Mesendoderm (in vitro differentiated cells): ENCODE measurements around the gene OR4S1.
"Not testable (repeated sequence)": the region's sequence is repeated elsewhere in the genome, so short reads cannot be mapped to it uniquely, and the experiment has no call there.

ENCODE experiments used
- DNase-seq: peaks from one replicate; pipeline ENCODE4 v3.0.0; 2013
- H2AK5ac ChIP-seq: 2 replicates; pipeline ENCODE4 v1.6.1; 2013; ENCODE audit warnings: low read length, inconsistent platforms
- H2BK120ac ChIP-seq: 2 replicates; pipeline ENCODE4 v1.6.1; 2013; ENCODE audit warnings: low read depth, mild to moderate bottlenecking, low read length, moderate library complexity, mixed read lengths
- H2BK15ac ChIP-seq: replicated peaks from 2 replicates; pipeline ENCODE4 v1.6.1; 2013; ENCODE audit warnings: low read depth, mild to moderate bottlenecking, moderate library complexity
- H2BK5ac ChIP-seq: 2 replicates; pipeline ENCODE4 v1.6.1; 2013; ENCODE audit warnings: low read length, inconsistent platforms
- H3K18ac ChIP-seq: 2 replicates; pipeline ENCODE4 v1.6.1; 2013; ENCODE audit warnings: mild to moderate bottlenecking, low read length, mixed read lengths
- H3K23ac ChIP-seq: one replicate; pipeline ENCODE4 v1.6.1; 2013; ENCODE audit warnings: low read length
- H3K27ac ChIP-seq: 2 replicates; pipeline ENCODE4 v1.5.1; 2013; ENCODE audit warnings: low read depth, mild to moderate bottlenecking, inconsistent platforms, low read length, moderate library complexity
- H3K27me3 ChIP-seq: 2 replicates; pipeline ENCODE4 v1.6.1; 2013; ENCODE audit warnings: low read length, control low read depth, mild to moderate bottlenecking, inconsistent platforms; ENCODE audit not compliant: insufficient read depth, poor library complexity
- H3K36me3 ChIP-seq: 2 replicates; pipeline ENCODE4 v1.6.1; 2013; ENCODE audit warnings: low read length, inconsistent platforms; ENCODE audit not compliant: control insufficient read depth, insufficient read depth
- H3K4ac ChIP-seq: one replicate; pipeline ENCODE4 v1.6.1; 2013; ENCODE audit warnings: low read depth, mild to moderate bottlenecking, low read length, moderate library complexity
- H3K4me1 ChIP-seq: 2 replicates; pipeline ENCODE4 v1.6.1; 2013; ENCODE audit warnings: low read depth, low read length, inconsistent platforms; ENCODE audit not compliant: control insufficient read depth
- H3K4me2 ChIP-seq: 2 replicates; pipeline ENCODE4 v1.6.1; 2013; ENCODE audit warnings: low read length
- H3K4me3 ChIP-seq: 2 replicates; pipeline ENCODE4 v1.5.1; 2013; ENCODE audit warnings: mild to moderate bottlenecking, low read length
- H3K56ac ChIP-seq: one replicate; pipeline ENCODE4 v1.6.1; 2013; ENCODE audit warnings: low read length
- H3K79me1 ChIP-seq: 2 replicates; pipeline ENCODE4 v1.6.1; 2013; ENCODE audit warnings: low read length, inconsistent platforms
- H3K79me2 ChIP-seq: 2 replicates; pipeline ENCODE4 v1.6.1; 2013; ENCODE audit warnings: mild to moderate bottlenecking, low read length; ENCODE audit not compliant: control insufficient read depth, insufficient read depth
- H3K9ac ChIP-seq: 2 replicates; pipeline ENCODE4 v1.6.1; 2013; ENCODE audit warnings: low read length, inconsistent platforms
- H4K5ac ChIP-seq: one replicate; pipeline ENCODE4 v1.6.1; 2013; ENCODE audit warnings: low read length
- H4K8ac ChIP-seq: one replicate; pipeline ENCODE4 v1.6.1; 2013; ENCODE audit warnings: low read depth, mild to moderate bottlenecking, control low read depth, low read length, moderate library complexity
- WGBS: extraction: QIAGEN DNeasy Blood & Tissue Kit; methylation state at CpG from one replicate; pipeline ENCODE4 v1.1.7; 2013; ENCODE audit warnings: low lambda C conversion rate, missing lambda C conversion rate; ENCODE audit not compliant: insufficient coverage; ENCODE audit errors: extremely low coverage; 5-methylcytosine and 5-hydroxymethylcytosine counted together

The OR4S1 gene

DNA sequence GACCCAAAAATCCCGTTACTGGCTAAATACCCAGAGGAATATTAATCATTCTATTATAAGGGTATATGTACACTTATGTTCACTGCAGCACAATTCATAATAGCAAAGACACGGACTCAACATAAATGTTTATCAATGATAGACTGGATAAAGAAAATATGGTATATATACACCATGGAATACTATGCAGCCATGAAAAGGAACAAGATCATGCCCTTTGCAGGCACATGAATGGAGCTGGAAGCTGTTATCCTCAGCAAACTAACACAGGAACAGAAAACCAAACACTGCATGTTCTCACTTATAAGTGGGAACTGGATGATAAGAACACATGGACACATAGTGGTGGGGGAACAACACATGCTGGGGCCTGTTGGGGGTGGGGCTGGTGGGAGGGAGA, 7.6 kb downstream of the OR4S1 start:
- not testable (repeated sequence) for H2AK5ac ChIP-seq, H3K79me1 ChIP-seq, H3K9ac ChIP-seq, H3K23ac ChIP-seq, H3K4ac ChIP-seq, DNase-seq, H3K4me2 ChIP-seq, H3K4me3 ChIP-seq, H3K56ac ChIP-seq, H2BK5ac ChIP-seq, H4K8ac ChIP-seq, H4K5ac ChIP-seq, H3K4me1 ChIP-seq, H3K27me3 ChIP-seq, H2BK120ac ChIP-seq, H2BK15ac ChIP-seq, H3K27ac ChIP-seq, H3K18ac ChIP-seq, H3K79me2 ChIP-seq, H3K36me3 ChIP-seq
- no CpG with 5 or more reads among the region's 2 CpGs for WGBS

DNA sequence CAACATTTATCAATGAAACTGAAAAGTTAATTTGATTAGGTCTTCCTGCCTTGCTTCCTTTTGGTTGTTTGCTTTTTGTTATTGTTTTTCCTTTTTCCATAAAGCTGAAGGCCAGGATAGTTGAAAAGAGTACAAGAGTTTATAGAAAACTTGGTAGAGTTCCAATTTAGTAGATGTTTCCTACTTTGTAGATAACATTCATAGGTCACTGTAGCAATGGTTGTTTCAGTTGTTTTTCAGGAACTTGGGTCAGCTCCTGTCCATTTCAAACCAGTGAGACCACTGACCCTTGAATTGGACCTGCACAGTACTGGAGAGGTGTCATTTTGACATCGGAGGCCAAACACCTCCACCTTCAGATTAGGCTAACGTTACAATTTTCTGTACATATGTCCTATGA, 13.8 kb downstream of the OR4S1 start:
- not testable (repeated sequence) for H3K9ac ChIP-seq, H3K27me3 ChIP-seq, H3K18ac ChIP-seq, H3K4me2 ChIP-seq, H3K56ac ChIP-seq, H3K4ac ChIP-seq, H3K27ac ChIP-seq, H2AK5ac ChIP-seq, H2BK15ac ChIP-seq, H4K5ac ChIP-seq, H3K36me3 ChIP-seq, H3K23ac ChIP-seq, H3K4me1 ChIP-seq, H3K79me1 ChIP-seq, H2BK120ac ChIP-seq, H2BK5ac ChIP-seq, H4K8ac ChIP-seq, H3K4me3 ChIP-seq, H3K79me2 ChIP-seq, DNase-seq
- WGBS = no CpG with 5 or more reads among the region's 2 CpGs

DNA sequence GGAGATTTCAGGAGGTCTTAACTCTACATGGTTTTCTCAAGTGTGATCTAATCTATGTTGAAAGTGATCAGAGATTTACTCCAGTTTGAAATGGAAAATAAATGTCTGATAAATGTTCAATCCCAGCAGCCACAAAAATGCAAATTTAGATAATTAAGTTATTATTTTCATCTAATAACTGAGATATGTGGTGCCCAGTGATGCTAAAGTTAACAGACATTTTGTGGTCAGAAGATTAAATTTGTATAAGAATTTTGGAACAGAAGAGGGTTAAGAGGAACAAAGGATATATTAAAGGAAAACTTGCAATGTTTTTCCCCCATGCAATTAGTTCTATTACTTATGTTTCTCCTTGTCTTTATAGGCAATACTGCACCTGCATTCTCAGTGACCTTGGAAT, 18.6 kb downstream of the OR4S1 start, which contains the start of gene OR4C3:
TSS of gene OR4C3 (plus strand) at position 301 of the 400 bp plus-strand sequence. CDS start 102 bp downstream, outside the sequence.
- H3K4me3 ChIP-seq, H2BK5ac ChIP-seq, H2BK120ac ChIP-seq, H2BK15ac ChIP-seq, H2AK5ac ChIP-seq, H3K18ac ChIP-seq, H3K27ac ChIP-seq, H3K36me3 ChIP-seq, H4K5ac ChIP-seq, H3K4me1 ChIP-seq, H3K9ac ChIP-seq, DNase-seq, H3K79me1 ChIP-seq, H3K4ac ChIP-seq, H3K4me2 ChIP-seq, H3K79me2 ChIP-seq, H3K27me3 ChIP-seq, H4K8ac ChIP-seq, H3K56ac ChIP-seq, H3K23ac ChIP-seq: not testable (repeated sequence)

DNA sequence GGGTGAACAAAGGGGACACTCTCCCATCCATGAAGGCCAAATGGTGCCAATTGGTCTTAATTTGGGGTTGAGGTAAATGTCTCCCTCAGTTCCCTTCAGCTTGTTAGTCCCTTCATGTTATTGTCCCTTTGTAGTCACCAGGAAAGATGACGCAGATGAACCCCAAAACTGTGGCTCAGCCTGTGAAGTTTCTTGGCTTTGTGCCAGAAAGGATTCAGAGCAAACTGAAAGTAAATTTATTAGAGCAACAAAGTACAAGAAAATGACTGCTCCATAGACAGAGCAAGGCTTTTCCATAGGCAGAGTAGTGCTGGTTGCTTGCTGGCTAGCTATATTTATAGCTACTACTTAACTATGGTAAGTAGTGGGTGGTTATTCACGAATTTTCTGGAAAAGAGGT, 35.4 kb downstream of the OR4S1 start:
- no peak overlapping the region for H3K9ac ChIP-seq
- DNase-seq = no peak

DNA sequence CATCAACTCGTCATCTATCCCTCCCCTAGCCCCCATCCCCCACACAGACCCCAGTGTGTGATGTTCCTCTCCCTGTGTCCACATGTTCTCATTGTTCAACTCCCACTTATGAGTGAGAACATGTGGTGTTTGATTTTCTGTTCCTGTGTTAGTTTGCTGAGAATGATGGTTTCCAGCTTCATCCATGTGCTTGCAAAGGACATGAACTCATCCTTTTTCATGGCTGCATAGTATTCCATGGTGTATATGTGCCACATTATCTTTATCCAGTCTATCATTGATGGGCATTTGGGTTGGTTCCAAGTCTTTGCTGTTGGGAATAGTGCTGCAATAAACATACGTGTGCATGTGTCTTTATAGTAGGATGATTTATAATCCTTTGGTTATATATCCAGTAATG, 36.5 kb downstream of the OR4S1 start:
- not testable (repeated sequence) for H3K4me1 ChIP-seq, H4K8ac ChIP-seq, H2BK5ac ChIP-seq, H3K9ac ChIP-seq, H2AK5ac ChIP-seq, H3K36me3 ChIP-seq, H3K27me3 ChIP-seq, H2BK15ac ChIP-seq, H3K4ac ChIP-seq, H4K5ac ChIP-seq, H3K4me2 ChIP-seq, H3K23ac ChIP-seq, H3K79me1 ChIP-seq, H3K18ac ChIP-seq, DNase-seq, H3K56ac ChIP-seq, H3K4me3 ChIP-seq, H3K79me2 ChIP-seq, H2BK120ac ChIP-seq, H3K27ac ChIP-seq
- WGBS = no CpG with 5 or more reads among the region's 2 CpGs

More for the DNA sequence above, 35.4 kb downstream of the OR4S1 start:
- Histone ChIP-seq H3K4ac (no peak overlapping the region), H3K79me1 (no peaks in the 10 kb centered on the region), H3K79me2 (no peaks in the 10 kb centered on the region), H2BK120ac (no peak overlapping the region), H3K18ac (no peak overlapping the region), H3K36me3 (no peaks in the 10 kb centered on the region), H3K56ac (no peak overlapping the region), H3K27me3 (no peaks in the 10 kb centered on the region), H4K5ac (no peak overlapping the region), H3K23ac (no peak overlapping the region), H3K4me3 (no peak overlapping the region), H2BK15ac (no peak overlapping the region), H3K27ac (no peak overlapping the region), H2BK5ac (no peak overlapping the region), H3K4me1 (no peaks in the 10 kb centered on the region), H4K8ac (no peak overlapping the region), H2AK5ac (no peak overlapping the region), H3K4me2 (no peak overlapping the region)
- WGBS = no CpG with 5 or more reads among the region's 2 CpGs

DNA sequence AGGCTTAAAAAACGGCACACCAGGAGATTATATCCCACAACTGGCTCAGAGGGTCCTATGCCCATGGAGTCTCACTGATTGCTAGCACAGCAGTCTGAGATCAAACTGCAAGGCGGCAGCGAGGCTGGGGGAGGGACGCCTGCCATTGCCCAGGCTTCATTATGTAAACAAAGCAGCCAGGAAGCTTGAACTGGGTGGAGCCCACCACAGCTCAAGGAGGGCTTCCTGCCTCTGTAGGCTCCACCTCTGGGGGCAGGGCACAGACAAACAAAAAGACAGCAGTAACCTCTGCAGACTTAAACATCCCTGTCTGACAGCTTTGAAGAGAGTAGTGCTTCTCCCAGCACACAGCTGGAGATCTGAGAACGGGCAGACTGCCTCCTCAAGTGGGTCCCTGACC, 40.3 kb downstream of the OR4S1 start:
- H3K4me2 ChIP-seq, H3K23ac ChIP-seq, H3K18ac ChIP-seq, H2BK5ac ChIP-seq, H3K36me3 ChIP-seq, H3K4me1 ChIP-seq, H3K79me1 ChIP-seq, H2AK5ac ChIP-seq, H3K56ac ChIP-seq, H3K9ac ChIP-seq, DNase-seq, H3K27ac ChIP-seq, H2BK15ac ChIP-seq, H4K5ac ChIP-seq, H4K8ac ChIP-seq, H2BK120ac ChIP-seq, H3K4ac ChIP-seq, H3K4me3 ChIP-seq, H3K27me3 ChIP-seq, H3K79me2 ChIP-seq: not testable (repeated sequence)
- WGBS = no CpG with 5 or more reads among the region's 5 CpGs
